Trophoblast cell (in vitro differentiated cells and primary cell): ENCODE data around the gene PTPRM.

Experiments
- DNase-seq, 2 donors: peaks; one replicate each; pipeline ENCODE4 v3.0.0-alpha.2; 2016
- H2AFZ ChIP-seq: 2 replicates; pipeline ENCODE4 v1.6.1; 2013; ENCODE audit warnings: low read length, moderate library complexity, mild to moderate bottlenecking; ENCODE audit not compliant: insufficient read depth, poor library complexity
- H2AK5ac ChIP-seq: 2 replicates; pipeline ENCODE4 v1.6.1; 2013; ENCODE audit warnings: mild to moderate bottlenecking, low read length
- H2BK120ac ChIP-seq: 2 replicates; pipeline ENCODE4 v1.6.1; 2013; ENCODE audit warnings: low read length, mild to moderate bottlenecking, moderate library complexity; ENCODE audit not compliant: insufficient read depth, poor library complexity
- H2BK12ac ChIP-seq: 2 replicates; pipeline ENCODE4 v1.6.1; 2013; ENCODE audit warnings: mild to moderate bottlenecking, low read length, moderate library complexity
- H2BK5ac ChIP-seq: 2 replicates; pipeline ENCODE4 v1.6.1; 2013; ENCODE audit warnings: low read length, low read depth, moderate library complexity, mild to moderate bottlenecking; ENCODE audit not compliant: poor library complexity
- H3K14ac ChIP-seq: 2 replicates; pipeline ENCODE4 v1.6.1; 2013; ENCODE audit warnings: mild to moderate bottlenecking, low read length
- H3K18ac ChIP-seq: 2 replicates; pipeline ENCODE4 v1.6.1; 2013; ENCODE audit warnings: mild to moderate bottlenecking, low read length
- H3K23ac ChIP-seq: 2 replicates; pipeline ENCODE4 v1.6.1; 2013; ENCODE audit warnings: low read length
- H3K27ac ChIP-seq: 2 replicates; pipeline ENCODE4 v1.5.1; 2013; ENCODE audit warnings: low read depth, mild to moderate bottlenecking, inconsistent platforms, low read length, moderate library complexity
- H3K27me3 ChIP-seq: 2 replicates; pipeline ENCODE4 v1.6.1; 2013; ENCODE audit warnings: inconsistent platforms, mild to moderate bottlenecking, low read length, moderate library complexity; ENCODE audit not compliant: insufficient read depth
- H3K36me3 ChIP-seq, 2 experiments: 1 replicate in 1 of 2; 2 replicates in 1 of 2; pipeline ENCODE4 v1.6.1; 2013; ENCODE audit warnings: low read length in 2 of 2, mild to moderate bottlenecking in 2 of 2, moderate library complexity in 1 of 2; ENCODE audit not compliant: insufficient read depth in 2 of 2, control insufficient read depth in 1 of 2
- H3K4ac ChIP-seq: 2 replicates; pipeline ENCODE4 v1.6.1; 2013; ENCODE audit warnings: low read depth, mild to moderate bottlenecking, low read length, moderate library complexity
- H3K4me1 ChIP-seq, 2 experiments: 1 replicate in 1 of 2; 2 replicates in 1 of 2; pipeline ENCODE4 v1.6.1; 2013; ENCODE audit warnings: low read length in 2 of 2, mild to moderate bottlenecking in 2 of 2, moderate library complexity in 1 of 2; ENCODE audit not compliant: insufficient read depth in 2 of 2, control insufficient read depth in 1 of 2
- H3K4me2 ChIP-seq: 2 replicates; pipeline ENCODE4 v1.6.1; 2013; ENCODE audit warnings: inconsistent platforms, mild to moderate bottlenecking, low read length, moderate library complexity
- H3K4me3 ChIP-seq: 2 replicates; pipeline ENCODE4 v1.5.1; 2013; ENCODE audit warnings: mild to moderate bottlenecking, low read depth, low read length, inconsistent platforms
- H3K79me1 ChIP-seq: one replicate; pipeline ENCODE4 v1.6.1; 2013; ENCODE audit warnings: low read length
- H3K79me2 ChIP-seq: 2 replicates; pipeline ENCODE4 v1.6.1; 2013; ENCODE audit warnings: low read length, mild to moderate bottlenecking; ENCODE audit not compliant: control insufficient read depth, insufficient read depth, poor library complexity
- H3K9ac ChIP-seq: 2 replicates; pipeline ENCODE4 v1.6.1; 2013; ENCODE audit warnings: mild to moderate bottlenecking, low read length
- H3K9me3 ChIP-seq: 2 replicates; pipeline ENCODE4 v1.6.1; 2013; ENCODE audit warnings: low read depth, mild to moderate bottlenecking, control low read depth, inconsistent platforms, low read length; ENCODE audit not compliant: insufficient read depth
- H4K12ac ChIP-seq: 2 replicates; pipeline ENCODE4 v1.6.1; 2013; ENCODE audit warnings: low read depth, mild to moderate bottlenecking, low read length, moderate library complexity
- H4K8ac ChIP-seq: 2 replicates; pipeline ENCODE4 v1.6.1; 2013; ENCODE audit warnings: low read depth, mild to moderate bottlenecking, low read length, moderate library complexity
- H4K91ac ChIP-seq: one replicate; pipeline ENCODE4 v1.6.1; 2013; ENCODE audit warnings: low read depth, mild to moderate bottlenecking, low read length, moderate library complexity
- WGBS: extraction: QIAGEN DNeasy Blood & Tissue Kit; methylation state at CpG from one replicate; pipeline ENCODE4 v1.1.7; 2013; ENCODE audit warnings: missing lambda C conversion rate; ENCODE audit not compliant: insufficient read length, insufficient coverage; ENCODE audit errors: extremely low coverage; 5-methylcytosine and 5-hydroxymethylcytosine counted together

Gene PTPRM

GRCh38 chr18:8196238-8196637, 629.1 kb downstream of the PTPRM start:
- Histone ChIP-seq H2BK12ac (no peak overlapping the region), H3K4me2 (no peak overlapping the region), H4K91ac (no peak overlapping the region), H3K14ac (no peak overlapping the region), H3K4ac (no peak overlapping the region), H3K4me3 (no peak overlapping the region), H3K23ac (no peak overlapping the region), H2AK5ac (no peak overlapping the region), H3K79me1 (no peaks in the 10 kb centered on the region), H2BK5ac (no peak overlapping the region), H3K27me3 (no peaks in the 10 kb centered on the region), H3K36me3 (no peaks in the 10 kb centered on the region), H3K4me1 (no peaks in the 10 kb centered on the region), H2AFZ (no peak overlapping the region), H3K18ac (no peak overlapping the region), H2BK120ac (no peak overlapping the region), H4K8ac (no peak overlapping the region), H3K79me2 (no peaks in the 10 kb centered on the region), H3K9ac (no peak overlapping the region), H3K9me3 (no peaks in the 10 kb centered on the region), H3K27ac (no peak overlapping the region), H4K12ac (no peak overlapping the region)
- DNase-seq: no peak
- no CpG with 5 or more reads among the region's 4 CpGs for WGBS

GRCh38 chr18:8197499-8197898, 630.4 kb downstream of the PTPRM start:
- Histone ChIP-seq H2BK5ac (no peak overlapping the region), H3K79me1 (no peaks in the 10 kb centered on the region), H3K4me3 (no peak overlapping the region), H3K36me3 (no peaks in the 10 kb centered on the region), H3K18ac (no peak overlapping the region), H3K27me3 (no peaks in the 10 kb centered on the region), H3K9ac (no peak overlapping the region), H2BK12ac (no peak overlapping the region), H4K91ac (no peak overlapping the region), H2AFZ (no peak overlapping the region), H3K79me2 (no peaks in the 10 kb centered on the region), H2AK5ac (no peak overlapping the region), H3K4ac (no peak overlapping the region), H4K8ac (no peak overlapping the region), H2BK120ac (no peak overlapping the region), H3K23ac (no peak overlapping the region), H4K12ac (no peak overlapping the region), H3K4me2 (no peak overlapping the region), H3K9me3 (no peaks in the 10 kb centered on the region), H3K27ac (no peak overlapping the region), H3K4me1 (no peaks in the 10 kb centered on the region), H3K14ac (no peak overlapping the region)
- DNase-seq: no peak
- WGBS: no CpG with 5 or more reads among the region's 5 CpGs

- H3K4ac ChIP-seq: no peak overlapping the region
Measured at GRCh38 chr18:8207996-8208395, 640.9 kb downstream of the PTPRM start.

GRCh38 chr18:8208716-8209115, 641.6 kb downstream of the PTPRM start:
- H2BK120ac ChIP-seq: no peak overlapping the region
- H3K18ac ChIP-seq: no peak overlapping the region
- H3K14ac ChIP-seq: no peak overlapping the region
- H2AFZ ChIP-seq: no peak overlapping the region
- no peak overlapping the region for H3K4me2 ChIP-seq
- no peak overlapping the region for H4K12ac ChIP-seq
- no peak overlapping the region for H3K27ac ChIP-seq
- WGBS: no CpG with 5 or more reads among the region's 6 CpGs
- DNase-seq: no peak
- no peaks in the 10 kb centered on the region for H3K79me2 ChIP-seq
- no peaks in the 10 kb centered on the region for H3K27me3 ChIP-seq
- H3K9me3 ChIP-seq: no peaks in the 10 kb centered on the region
- H3K9ac ChIP-seq: no peak overlapping the region
- H3K4ac ChIP-seq: no peak overlapping the region
- no peak overlapping the region for H4K91ac ChIP-seq
- H3K36me3 ChIP-seq: peaks cover 0 to 2% of the 10 kb centered on the region in 2 experiments
- H3K4me1 ChIP-seq: no peaks in the 10 kb centered on the region
- H4K8ac ChIP-seq: no peak overlapping the region
- no peak overlapping the region for H2BK12ac ChIP-seq
- H3K23ac ChIP-seq: no peak overlapping the region
- H3K4me3 ChIP-seq: no peak overlapping the region
- H3K79me1 ChIP-seq: no peaks in the 10 kb centered on the region
- no peak overlapping the region for H2AK5ac ChIP-seq
- no peak overlapping the region for H2BK5ac ChIP-seq

More at GRCh38 chr18:8207996-8208395, 640.9 kb downstream of the PTPRM start:
- Histone ChIP-seq H3K36me3 (peaks cover 0 to 2% of the 10 kb centered on the region in 2 experiments), H2AFZ (no peak overlapping the region), H3K27me3 (no peaks in the 10 kb centered on the region), H3K9me3 (no peaks in the 10 kb centered on the region), H2BK12ac (no peak overlapping the region), H3K27ac (no peak overlapping the region), H2BK5ac (no peak overlapping the region), H4K12ac (no peak overlapping the region), H3K79me1 (no peaks in the 10 kb centered on the region), H3K4me2 (no peak overlapping the region), H4K8ac (no peak overlapping the region), H4K91ac (no peak overlapping the region), H3K79me2 (no peaks in the 10 kb centered on the region), H2AK5ac (no peak overlapping the region), H3K23ac (no peak overlapping the region), H3K4me3 (no peak overlapping the region), H3K9ac (no peak overlapping the region), H2BK120ac (no peak overlapping the region), H3K4me1 (no peaks in the 10 kb centered on the region), H3K18ac (no peak overlapping the region), H3K14ac (no peak overlapping the region)
- DNase-seq: no peak
- WGBS: no CpG with 5 or more reads among the region's 5 CpGs
